Measurements from ENCODE around the gene CCNYL1.
A peak's percentile ranks its signal among the peaks of the same experiment; 100 is the strongest.
"Not testable (repeated sequence)": the region's sequence is repeated elsewhere in the genome, so short reads cannot be mapped to it uniquely, and the experiment has no call there.

The CCNYL1 gene

GRCh38 chr2:207716056-207716455 lies 4.6 kb downstream of the CCNYL1 start:
- Mint-ChIP-seq H3K4me1 (peaks cover 27% of the 10 kb centered on the region), H3K9me3 (no peaks in the 10 kb centered on the region), H3K4me3 (no peak overlapping the region), H3K27ac (no peak overlapping the region), H3K27me3 (no peaks in the 10 kb centered on the region), H3K36me3 (peaks cover 11% of the 10 kb centered on the region)
- DNase-seq (ENCODE audit: low spot score in 2 of 2) = no peak
- no peak for ATAC-seq (ENCODE audit: low read depth)

- H3K27me3 Mint-ChIP-seq = no peaks in the 10 kb centered on the region
- no peaks in the 10 kb centered on the region for H3K9me3 Mint-ChIP-seq
- H3K4me3 Mint-ChIP-seq = no peak overlapping the region
- DNase-seq (ENCODE audit: low spot score in 2 of 2) = no peak
- no peak overlapping the region for H3K27ac Mint-ChIP-seq
- peaks cover 11% of the 10 kb centered on the region for H3K36me3 Mint-ChIP-seq
- peaks cover 22% of the 10 kb centered on the region for H3K4me1 Mint-ChIP-seq
- no peak for ATAC-seq (ENCODE audit: low read depth)
Observed at GRCh38 chr2:207718521-207718920, 7.1 kb downstream of the CCNYL1 start.

- ATAC-seq (ENCODE audit: low read depth) = no peak
- Mint-ChIP-seq H3K4me1 (peaks cover 21% of the 10 kb centered on the region), H3K9me3 (no peaks in the 10 kb centered on the region), H3K27ac (no peak overlapping the region), H3K27me3 (no peaks in the 10 kb centered on the region), H3K4me3 (no peak overlapping the region), H3K36me3 (peaks cover 11% of the 10 kb centered on the region)
- no peak for DNase-seq (ENCODE audit: low spot score in 2 of 2)
Observed at GRCh38 chr2:207719008-207719407, 7.6 kb downstream of the CCNYL1 start.

- H3K27ac Mint-ChIP-seq; H3K9me3 Mint-ChIP-seq; DNase-seq (ENCODE audit: low spot score in 2 of 2); H3K27me3 Mint-ChIP-seq; H3K36me3 Mint-ChIP-seq; H3K4me3 Mint-ChIP-seq; ATAC-seq (ENCODE audit: low read depth): not testable (repeated sequence)
- H3K4me1 Mint-ChIP-seq = peaks cover 21% of the 10 kb centered on the region
Observed at GRCh38 chr2:207719655-207720054, 8.2 kb downstream of the CCNYL1 start.

GRCh38 chr2:207720517-207721187 lies 9.2 kb downstream of the CCNYL1 start:
- no peak for ATAC-seq (ENCODE audit: low read depth)
- H3K27ac Mint-ChIP-seq = peak overlapping the region; percentile 75
- peaks cover 10% of the 10 kb centered on the region for H3K36me3 Mint-ChIP-seq
- H3K9me3 Mint-ChIP-seq = no peaks in the 10 kb centered on the region
- H3K4me1 Mint-ChIP-seq = peaks cover 22% of the 10 kb centered on the region
- no peak for DNase-seq (ENCODE audit: low spot score in 2 of 2)
- H3K27me3 Mint-ChIP-seq = no peaks in the 10 kb centered on the region
- no peak overlapping the region for H3K4me3 Mint-ChIP-seq

- Mint-ChIP-seq H3K4me1 (peaks cover 32% of the 10 kb centered on the region), H3K36me3 (peaks cover 8% of the 10 kb centered on the region), H3K9me3 (no peaks in the 10 kb centered on the region), H3K4me3 (no peak overlapping the region), H3K27ac (no peak overlapping the region), H3K27me3 (no peaks in the 10 kb centered on the region)
- no peak for ATAC-seq (ENCODE audit: low read depth)
- no peak for DNase-seq (ENCODE audit: low spot score in 2 of 2)
Observed at GRCh38 chr2:207722773-207723424, 11.5 kb downstream of the CCNYL1 start.

- H3K27me3 Mint-ChIP-seq; DNase-seq (ENCODE audit: low spot score in 2 of 2); H3K9me3 Mint-ChIP-seq; ATAC-seq (ENCODE audit: low read depth); H3K4me3 Mint-ChIP-seq; H3K27ac Mint-ChIP-seq: not testable (repeated sequence)
- H3K4me1 Mint-ChIP-seq = peaks cover 35% of the 10 kb centered on the region
- H3K36me3 Mint-ChIP-seq = peaks cover 11% of the 10 kb centered on the region
Observed at GRCh38 chr2:207723425-207723787, 12.0 kb downstream of the CCNYL1 start.

GRCh38 chr2:207724113-207724512 lies 12.7 kb downstream of the CCNYL1 start:
- no peak for ATAC-seq (ENCODE audit: low read depth)

GRCh38 chr2:207725873-207726578 lies 14.6 kb downstream of the CCNYL1 start:
- Mint-ChIP-seq H3K4me3 (no peak overlapping the region), H3K9me3 (no peaks in the 10 kb centered on the region), H3K36me3 (peaks cover 15% of the 10 kb centered on the region), H3K27me3 (no peaks in the 10 kb centered on the region), H3K27ac (peak overlapping the region; percentile 17), H3K4me1 (peaks cover 34% of the 10 kb centered on the region)
- ATAC-seq (ENCODE audit: low read depth) (no peak), DNase-seq (ENCODE audit: low spot score in 2 of 2) (no peak)

More at GRCh38 chr2:207724113-207724512, 12.7 kb downstream of the CCNYL1 start:
- no peak for DNase-seq (ENCODE audit: low spot score in 2 of 2)
- Mint-ChIP-seq H3K36me3 (peaks cover 11% of the 10 kb centered on the region), H3K27me3 (no peaks in the 10 kb centered on the region), H3K27ac (peak overlapping the region; percentile 37), H3K9me3 (no peaks in the 10 kb centered on the region), H3K4me3 (no peak overlapping the region), H3K4me1 (peaks cover 35% of the 10 kb centered on the region)

GRCh38 chr2:207727261-207727660 lies 15.8 kb downstream of the CCNYL1 start:
- H3K27ac Mint-ChIP-seq = peak overlapping the region; percentile 18
- H3K36me3 Mint-ChIP-seq = peaks cover 16% of the 10 kb centered on the region
- no peaks in the 10 kb centered on the region for H3K27me3 Mint-ChIP-seq
- DNase-seq (ENCODE audit: low spot score in 2 of 2) (no peak), ATAC-seq (ENCODE audit: low read depth) (no peak)
- H3K4me1 Mint-ChIP-seq = peaks cover 30% of the 10 kb centered on the region
- H3K9me3 Mint-ChIP-seq = no peaks in the 10 kb centered on the region
- H3K4me3 Mint-ChIP-seq = peak overlapping the region; percentile 41

- Mint-ChIP-seq H3K4me1 (peaks cover 27% of the 10 kb centered on the region), H3K9me3 (no peaks in the 10 kb centered on the region), H3K27ac (no peak overlapping the region), H3K27me3 (no peaks in the 10 kb centered on the region), H3K36me3 (peaks cover 21% of the 10 kb centered on the region), H3K4me3 (no peak overlapping the region)
- ATAC-seq (ENCODE audit: low read depth) (no peak), DNase-seq (ENCODE audit: low spot score in 2 of 2) (no peak)
Observed at GRCh38 chr2:207729465-207729998, 18.1 kb downstream of the CCNYL1 start.

GRCh38 chr2:207731138-207731537 lies 19.7 kb downstream of the CCNYL1 start:
- no peaks in the 10 kb centered on the region for H3K9me3 Mint-ChIP-seq
- no peaks in the 10 kb centered on the region for H3K27me3 Mint-ChIP-seq
- peaks cover 20% of the 10 kb centered on the region for H3K36me3 Mint-ChIP-seq
- H3K4me3 Mint-ChIP-seq = no peak overlapping the region
- DNase-seq (ENCODE audit: low spot score in 2 of 2) = no peak
- H3K4me1 Mint-ChIP-seq = peaks cover 22% of the 10 kb centered on the region
- ATAC-seq (ENCODE audit: low read depth) = no peak
- no peak overlapping the region for H3K27ac Mint-ChIP-seq

GRCh38 chr2:207733597-207734240 lies 22.3 kb downstream of the CCNYL1 start:
- Mint-ChIP-seq H3K9me3 (no peaks in the 10 kb centered on the region), H3K4me3 (no peak overlapping the region), H3K27ac (no peak overlapping the region), H3K36me3 (peaks cover 14% of the 10 kb centered on the region), H3K4me1 (peaks cover 10% of the 10 kb centered on the region), H3K27me3 (no peaks in the 10 kb centered on the region)
- DNase-seq (ENCODE audit: low spot score in 2 of 2) = no peak
- no peak for ATAC-seq (ENCODE audit: low read depth)

- H3K4me1 Mint-ChIP-seq = peaks cover 10% of the 10 kb centered on the region
- DNase-seq (ENCODE audit: low spot score in 2 of 2) (no peak), ATAC-seq (ENCODE audit: low read depth) (peak; percentile 59)
- peaks cover 13% of the 10 kb centered on the region for H3K36me3 Mint-ChIP-seq
- no peak overlapping the region for H3K4me3 Mint-ChIP-seq
- no peaks in the 10 kb centered on the region for H3K9me3 Mint-ChIP-seq
- H3K27ac Mint-ChIP-seq = no peak overlapping the region
- H3K27me3 Mint-ChIP-seq = no peaks in the 10 kb centered on the region
Observed at GRCh38 chr2:207734264-207734635, 22.8 kb downstream of the CCNYL1 start.
